GM12872 (cell line): ENCODE data around the gene TSPAN9.

Source experiments
- TF ChIP-seq, protein P1 (sequence below): IDR thresholded peaks from 3 replicates; pipeline ENCODE4 v1.5.1; 2011; ENCODE audit warnings: low read depth, mild to moderate bottlenecking, low read length, moderate library complexity; ENCODE audit not compliant: insufficient read depth

The TSPAN9 gene

DNA sequence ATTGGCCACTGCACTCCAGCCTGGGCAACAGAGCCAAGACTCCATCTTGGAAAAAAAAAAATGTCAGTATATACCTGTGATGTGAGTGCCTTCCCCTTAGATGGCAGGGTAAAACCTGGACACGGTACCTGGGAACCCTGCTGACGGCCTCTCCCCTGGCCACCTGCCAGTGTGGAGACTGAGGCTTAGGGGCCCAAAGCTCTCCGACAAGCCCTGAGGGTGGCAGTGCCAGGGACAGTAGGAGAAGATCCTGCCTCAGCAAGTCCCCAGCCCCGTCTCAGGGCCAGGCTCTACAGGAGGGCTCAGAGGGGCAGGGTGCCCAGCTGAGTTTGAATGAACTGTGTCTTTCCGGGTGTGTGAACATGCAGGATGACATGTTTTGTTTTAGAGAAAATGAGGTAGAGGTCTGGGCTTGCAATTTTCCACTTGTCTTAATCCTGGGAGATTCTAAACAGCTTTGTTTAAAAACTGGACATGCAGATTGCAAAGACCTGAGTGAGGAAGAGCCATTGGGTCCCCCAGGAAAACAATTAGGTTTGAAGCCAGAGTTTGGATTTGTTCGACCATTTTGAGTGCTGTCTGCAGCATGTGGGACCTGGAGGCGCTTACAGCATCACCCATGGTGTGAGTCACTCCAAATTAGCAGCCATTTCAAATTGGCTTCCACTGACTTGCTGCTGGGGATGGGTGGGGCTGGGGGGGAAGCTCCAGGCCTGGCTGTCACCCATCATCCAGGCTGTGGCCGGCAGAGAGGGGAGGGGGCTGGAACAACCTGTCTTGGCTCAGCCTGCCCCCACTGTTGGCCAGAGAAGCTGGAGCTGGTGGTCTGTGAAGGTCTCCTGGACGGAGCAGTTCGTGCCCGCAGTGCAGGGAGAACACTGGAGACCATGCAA lies 10.8 kb downstream of the TSPAN9 start:
- TF ChIP-seq, protein P1, sequence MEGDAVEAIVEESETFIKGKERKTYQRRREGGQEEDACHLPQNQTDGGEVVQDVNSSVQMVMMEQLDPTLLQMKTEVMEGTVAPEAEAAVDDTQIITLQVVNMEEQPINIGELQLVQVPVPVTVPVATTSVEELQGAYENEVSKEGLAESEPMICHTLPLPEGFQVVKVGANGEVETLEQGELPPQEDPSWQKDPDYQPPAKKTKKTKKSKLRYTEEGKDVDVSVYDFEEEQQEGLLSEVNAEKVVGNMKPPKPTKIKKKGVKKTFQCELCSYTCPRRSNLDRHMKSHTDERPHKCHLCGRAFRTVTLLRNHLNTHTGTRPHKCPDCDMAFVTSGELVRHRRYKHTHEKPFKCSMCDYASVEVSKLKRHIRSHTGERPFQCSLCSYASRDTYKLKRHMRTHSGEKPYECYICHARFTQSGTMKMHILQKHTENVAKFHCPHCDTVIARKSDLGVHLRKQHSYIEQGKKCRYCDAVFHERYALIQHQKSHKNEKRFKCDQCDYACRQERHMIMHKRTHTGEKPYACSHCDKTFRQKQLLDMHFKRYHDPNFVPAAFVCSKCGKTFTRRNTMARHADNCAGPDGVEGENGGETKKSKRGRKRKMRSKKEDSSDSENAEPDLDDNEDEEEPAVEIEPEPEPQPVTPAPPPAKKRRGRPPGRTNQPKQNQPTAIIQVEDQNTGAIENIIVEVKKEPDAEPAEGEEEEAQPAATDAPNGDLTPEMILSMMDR = no peak

DNA sequence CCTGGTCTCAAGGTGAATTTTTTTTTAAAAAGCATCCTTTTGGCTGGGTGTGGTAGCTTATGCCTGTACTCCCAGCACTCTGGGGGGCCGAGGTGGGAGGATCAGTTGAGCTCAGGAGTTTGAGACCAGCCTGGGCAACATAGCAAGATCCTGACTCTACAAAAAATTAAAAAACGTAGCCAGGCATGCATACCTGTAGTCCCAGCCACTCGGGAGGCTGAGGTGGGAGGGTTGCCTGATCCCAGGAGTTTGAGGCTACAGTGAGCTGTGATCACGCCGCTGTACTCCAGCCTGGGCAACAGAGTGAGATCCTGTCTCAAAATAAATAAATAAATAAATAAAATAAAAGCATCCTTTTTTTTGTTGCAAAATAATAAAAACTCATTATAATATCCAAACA lies 12.4 kb downstream of the TSPAN9 start:
- TF ChIP-seq, protein P1 = no peak

DNA sequence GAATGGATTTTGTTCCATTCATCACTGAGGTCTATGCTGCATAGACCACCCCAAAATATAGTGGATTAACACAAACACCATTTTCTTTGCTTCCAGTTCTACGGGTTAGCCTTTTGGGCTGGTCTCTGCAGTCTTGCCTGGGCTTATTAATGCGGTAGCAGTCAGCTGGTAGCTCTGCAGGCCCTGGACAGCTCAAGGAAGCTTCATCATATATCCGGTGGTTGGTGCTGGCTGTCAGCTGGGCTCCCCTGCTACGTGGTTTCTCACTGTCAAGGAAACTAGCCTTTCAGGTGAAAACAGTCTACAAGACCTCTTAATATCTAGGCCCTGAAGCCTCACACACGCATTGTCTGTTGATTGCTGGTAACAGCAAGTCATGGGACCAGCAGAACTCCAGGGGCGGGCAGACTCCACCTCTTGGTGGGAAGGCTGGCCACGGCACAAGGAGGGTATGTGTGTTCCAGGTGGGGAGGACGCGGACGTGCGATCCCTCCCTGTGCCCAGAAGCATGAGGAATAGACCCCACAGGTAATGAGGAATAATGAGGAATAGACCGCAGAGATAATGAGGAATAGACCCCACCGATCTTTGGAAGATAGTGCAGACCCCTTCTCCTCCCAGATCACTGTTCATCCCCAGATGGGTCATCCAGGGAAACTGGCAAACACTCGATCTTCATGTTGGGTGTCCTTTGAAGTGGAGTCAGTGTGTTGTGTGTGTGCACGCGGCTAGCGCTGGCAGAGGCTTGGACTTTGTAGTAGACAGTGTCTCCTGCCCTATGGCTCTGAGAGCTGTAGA lies 13.3 kb downstream of the TSPAN9 start:
- TF ChIP-seq, protein P1 = no peak

DNA sequence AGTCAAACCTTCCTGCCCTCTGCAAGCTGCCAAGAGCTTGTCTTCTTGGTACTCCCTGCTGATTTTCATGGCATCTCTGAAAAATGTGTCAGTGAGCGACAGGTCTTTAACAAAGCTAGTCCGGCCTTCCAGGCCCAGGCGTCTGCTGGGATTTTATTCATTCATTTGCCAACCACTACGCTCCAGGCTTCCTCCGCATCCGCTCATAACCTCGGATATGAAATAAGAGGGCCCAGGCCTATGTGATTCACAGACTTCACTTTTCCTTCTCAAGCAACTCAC lies 13.8 kb downstream of the TSPAN9 start:
- TF ChIP-seq, protein P1 = no peak

DNA sequence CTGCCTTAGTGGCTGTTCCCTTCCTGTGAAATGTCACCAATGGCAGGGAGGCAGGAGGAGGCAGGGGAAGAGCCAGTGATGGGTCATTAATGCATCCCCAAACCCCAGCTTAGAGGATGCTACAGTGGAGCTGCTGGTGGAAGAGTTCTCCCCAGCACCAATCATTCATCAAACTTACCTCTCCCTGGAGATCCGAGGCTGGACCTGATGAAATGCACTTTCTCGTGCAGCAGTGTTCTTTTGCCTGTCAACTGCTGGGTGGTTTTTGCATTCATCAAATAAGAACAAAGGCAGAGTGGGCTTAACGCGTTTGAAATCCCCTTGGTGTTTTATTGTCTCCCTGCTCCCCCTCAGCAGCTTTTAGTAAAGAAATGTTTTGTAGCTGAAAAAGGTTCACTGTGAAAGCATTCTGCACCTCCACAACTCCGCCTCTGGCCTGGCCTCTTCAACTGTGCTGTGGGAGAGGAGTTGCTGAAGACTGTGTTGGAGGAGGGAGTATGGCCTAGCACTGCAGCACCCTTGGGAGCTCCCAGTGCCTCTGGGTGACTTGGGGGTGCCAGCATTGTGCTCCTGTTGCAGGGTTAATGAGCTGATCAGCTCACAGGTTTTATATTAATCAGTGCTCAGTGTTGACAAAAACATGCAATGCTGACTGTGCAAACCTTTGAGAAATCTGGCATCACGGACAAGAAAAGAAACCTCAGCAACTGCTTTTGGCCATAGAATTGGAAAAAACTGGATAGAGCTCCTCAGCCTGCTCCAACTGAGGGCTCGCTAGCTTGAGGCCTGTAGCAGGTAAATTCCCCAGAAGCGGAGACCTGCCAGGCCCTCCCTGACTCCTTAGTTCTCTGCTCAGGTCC lies 14.4 kb downstream of the TSPAN9 start:
- TF ChIP-seq, protein P1 = no peak

DNA sequence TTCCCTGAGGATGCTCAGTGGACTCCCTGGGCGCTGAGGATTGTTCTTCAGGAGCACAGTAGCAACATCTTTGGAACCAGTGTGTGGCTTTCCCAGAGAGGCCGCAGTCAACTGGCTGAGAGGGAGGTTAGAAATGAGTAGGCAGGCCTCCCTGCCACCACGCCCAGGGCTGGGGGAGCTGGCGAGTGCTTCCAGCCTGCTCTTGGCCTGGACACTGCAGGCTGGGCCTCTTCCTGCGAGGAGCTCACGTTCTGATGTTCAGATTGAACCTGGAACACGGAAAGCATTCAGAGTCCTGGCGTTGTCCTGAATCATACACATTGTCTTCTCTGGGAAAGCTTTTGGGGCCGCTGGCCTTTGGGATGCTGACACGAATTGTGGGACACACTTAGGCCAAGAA lies 15.6 kb downstream of the TSPAN9 start:
- TF ChIP-seq, protein P1 = no peak

DNA sequence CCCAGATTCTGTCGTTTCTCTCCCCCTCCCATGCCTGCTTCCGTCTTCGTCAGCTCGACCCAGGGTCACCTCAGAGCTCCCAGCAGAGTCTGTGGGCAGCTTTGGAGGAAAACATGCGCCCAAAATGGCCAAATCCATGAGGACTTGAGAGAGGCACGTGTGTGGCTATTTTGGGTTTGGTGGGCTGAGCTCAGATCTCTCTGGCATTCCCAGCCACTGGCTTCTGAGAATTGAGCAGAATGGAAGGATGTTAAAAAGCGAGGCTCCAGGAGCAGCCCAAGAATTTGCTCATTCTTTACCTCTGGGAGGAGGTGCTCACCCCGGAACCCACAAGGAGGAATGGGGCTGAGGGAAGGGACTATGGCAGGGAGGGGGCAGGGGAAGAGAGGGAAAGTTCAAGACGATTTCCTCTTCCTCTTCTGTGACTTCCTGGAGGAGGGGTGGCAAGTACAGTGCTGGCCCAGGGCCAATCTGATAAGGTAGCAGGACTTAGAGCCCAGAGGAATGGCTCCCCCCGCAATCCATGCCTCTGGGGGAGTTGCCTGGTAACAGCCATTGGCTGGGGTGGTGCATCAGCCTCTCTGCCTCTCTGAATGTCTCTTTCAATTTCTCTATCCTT lies 20.1 kb downstream of the TSPAN9 start:
- TF ChIP-seq, protein P1 = no peak
